OCI-LY1 (cell line): Measurements from ENCODE around the gene KCTD16.

Source experiments
- H2AFZ ChIP-seq: fragments of 200-600 bp; sonication (generic), shearing (Covaris generic); 2 replicates; pipeline ENCODE4 v1.6.0; 2014; ENCODE audit warnings: antibody characterized with exemption, mild to moderate bottlenecking, low read length
- H3F3A ChIP-seq: fragments of 200-600 bp; sonication (generic), shearing (Covaris generic); 2 replicates; pipeline ENCODE4 v1.6.0; 2014; ENCODE audit warnings: mild to moderate bottlenecking, antibody characterized with exemption, low read length, moderate library complexity; ENCODE audit not compliant: insufficient read depth
- H3K27ac ChIP-seq: fragments of 200-600 bp; sonication (generic); 2 replicates; pipeline ENCODE4 v1.5.1; 2014; ENCODE audit warnings: low read length, mixed run types, mild to moderate bottlenecking, low read depth; ENCODE audit not compliant: poor library complexity, severe bottlenecking
- H3K27me3 ChIP-seq: fragments of 200-600 bp; sonication (generic); 2 replicates; pipeline ENCODE4 v1.6.0; 2014; ENCODE audit warnings: antibody characterized with exemption, mild to moderate bottlenecking, low read length, moderate library complexity; ENCODE audit not compliant: insufficient read depth
- H3K36me3 ChIP-seq: fragments of 200-600 bp; sonication (generic); 2 replicates; pipeline ENCODE4 v1.6.1; 2014; ENCODE audit warnings: mild to moderate bottlenecking, antibody characterized with exemption, low read length, moderate library complexity, mixed read lengths; ENCODE audit not compliant: insufficient read depth
- H3K4me1 ChIP-seq: fragments of 200-600 bp; sonication (generic); 2 replicates; pipeline ENCODE4 v1.5.1; 2014; ENCODE audit warnings: mild to moderate bottlenecking, low read length, moderate library complexity; ENCODE audit not compliant: insufficient read depth, severe bottlenecking
- H3K4me2 ChIP-seq: fragments of 200-600 bp; sonication (generic), shearing (Covaris generic); 2 replicates; pipeline ENCODE4 v1.6.1; 2014; ENCODE audit warnings: low read length
- H3K4me3 ChIP-seq: fragments of 200-600 bp; sonication (generic); 2 replicates; pipeline ENCODE4 v1.5.1; 2014; ENCODE audit warnings: low read length, low read depth, mild to moderate bottlenecking, mixed read lengths; ENCODE audit not compliant: poor library complexity, severe bottlenecking
- H3K79me2 ChIP-seq: fragments of 200-600 bp; shearing (Covaris generic); 2 replicates; pipeline ENCODE4 v1.6.1; 2016; ENCODE audit warnings: mixed run types, low read length, mixed read lengths; ENCODE audit not compliant: insufficient read depth
- H3K9ac ChIP-seq: fragments of 200-600 bp; sonication (generic), shearing (Covaris generic); 2 replicates; pipeline ENCODE4 v1.6.1; 2014; ENCODE audit warnings: mild to moderate bottlenecking, low read length, mixed read lengths
- H3K9me2 ChIP-seq: fragments of 200-600 bp; sonication (generic), shearing (Covaris generic); 2 replicates; pipeline ENCODE4 v1.6.1; 2014; ENCODE audit warnings: low read depth, mild to moderate bottlenecking, low read length, mixed read lengths
- H3K9me3 ChIP-seq: fragments of 200-600 bp; shearing (Covaris generic); 2 replicates; pipeline ENCODE4 v1.6.1; 2014; ENCODE audit warnings: low read length, mixed read lengths
- H4K20me1 ChIP-seq: fragments of 200-600 bp; sonication (generic), shearing (Covaris generic); 2 replicates; pipeline ENCODE4 v1.6.0; 2016; ENCODE audit warnings: mild to moderate bottlenecking, low read length; ENCODE audit not compliant: insufficient read depth
- CTCF ChIP-seq: fragments of 200-600 bp; sonication (generic), shearing (Covaris generic); IDR thresholded peaks from 2 replicates; pipeline ENCODE4 v1.5.1; 2017; ENCODE audit warnings: mild to moderate bottlenecking, antibody characterized with exemption, low read length, moderate library complexity, mixed read lengths
- EZH2 ChIP-seq: fragments of 200-600 bp; sonication (generic), shearing (Covaris generic); IDR thresholded peaks from 2 replicates; pipeline ENCODE4 v1.8.0; 2017; ENCODE audit warnings: borderline replicate concordance, mixed run types, mild to moderate bottlenecking, antibody characterized with exemption, low read length, moderate library complexity, mixed read lengths

KCTD16 gene

DNA sequence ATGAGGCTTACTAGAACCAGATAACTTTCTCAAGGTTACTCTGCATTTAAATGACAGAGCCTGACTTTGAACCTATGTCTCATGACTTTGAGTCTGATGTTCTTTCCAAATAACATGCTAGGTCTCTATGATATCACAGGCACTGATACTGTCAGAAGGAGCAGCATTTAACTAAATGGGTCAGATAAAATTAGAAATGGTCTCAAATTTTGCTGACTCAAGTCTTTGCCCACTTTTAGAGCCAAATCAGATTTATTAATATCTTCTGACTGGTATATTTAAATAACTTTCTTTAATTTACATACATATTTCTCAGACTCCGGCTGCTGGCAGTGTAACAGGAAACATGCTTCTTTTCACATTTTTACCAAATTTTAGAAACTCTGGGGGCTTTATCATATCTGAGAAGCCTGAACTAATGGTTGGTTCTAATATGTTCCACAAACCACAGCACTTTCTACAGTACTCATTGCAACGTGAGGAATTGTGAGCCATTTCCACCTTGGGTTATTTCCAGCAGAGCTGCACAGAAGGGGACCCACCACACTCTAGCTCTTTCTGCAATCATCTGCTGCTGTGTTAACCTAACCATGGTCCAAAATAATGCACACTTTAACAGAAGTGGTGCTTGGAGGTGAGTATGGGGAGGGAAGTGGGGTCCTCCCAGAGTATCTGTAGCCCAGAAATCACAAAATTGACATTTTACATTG lies 79.2 kb downstream of the KCTD16 start:
- Histone ChIP-seq H3K79me2 (no peaks in the 10 kb centered on the region), H3F3A (no peaks in the 10 kb centered on the region), H2AFZ (no peak overlapping the region; the same call in 1 of the 2 replicates), H3K9me3 (no peaks in the 10 kb centered on the region), H3K27ac (no peak overlapping the region), H3K9ac (no peak overlapping the region), H3K36me3 (no peaks in the 10 kb centered on the region), H3K27me3 (no peaks in the 10 kb centered on the region), H3K4me3 (no peak overlapping the region), H3K4me2 (no peak overlapping the region), H3K4me1 (no peaks in the 10 kb centered on the region), H4K20me1 (no peaks in the 10 kb centered on the region), H3K9me2 (no peaks in the 10 kb centered on the region)
- no peak for TF ChIP-seq CTCF
- TF ChIP-seq EZH2 = no peak

DNA sequence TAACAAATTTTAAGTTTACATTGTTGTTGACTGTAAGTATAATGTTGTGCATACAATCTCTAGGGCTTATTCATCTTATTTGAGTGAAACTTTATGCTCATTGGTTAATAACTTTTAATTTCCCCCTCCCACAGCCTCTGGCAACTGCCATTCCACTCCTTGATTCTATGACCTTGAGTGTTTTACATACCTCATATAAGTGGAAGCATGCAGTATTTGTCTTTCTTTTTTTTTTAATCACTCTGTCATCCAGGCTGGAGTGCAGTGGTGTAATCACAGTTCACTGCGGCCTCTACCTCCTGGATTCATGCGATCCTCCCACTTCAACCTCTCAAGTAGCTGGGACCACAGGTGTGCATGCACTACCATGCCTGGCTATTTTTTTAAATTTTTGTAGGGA lies 83.9 kb downstream of the KCTD16 start:
- no peaks in the 10 kb centered on the region for H3K9me2 ChIP-seq
- no peak overlapping the region for H3K9ac ChIP-seq
- H4K20me1 ChIP-seq = no peaks in the 10 kb centered on the region
- no peak overlapping the region for H2AFZ ChIP-seq
- no peaks in the 10 kb centered on the region for H3K4me1 ChIP-seq
- no peaks in the 10 kb centered on the region for H3K9me3 ChIP-seq
- TF ChIP-seq EZH2 = no peak
- TF ChIP-seq CTCF = no peak
- no peak overlapping the region for H3K4me3 ChIP-seq
- H3K27ac ChIP-seq = no peak overlapping the region
- no peaks in the 10 kb centered on the region for H3K79me2 ChIP-seq
- no peaks in the 10 kb centered on the region for H3F3A ChIP-seq
- no peaks in the 10 kb centered on the region for H3K36me3 ChIP-seq
- no peak overlapping the region for H3K4me2 ChIP-seq
- no peaks in the 10 kb centered on the region for H3K27me3 ChIP-seq

DNA sequence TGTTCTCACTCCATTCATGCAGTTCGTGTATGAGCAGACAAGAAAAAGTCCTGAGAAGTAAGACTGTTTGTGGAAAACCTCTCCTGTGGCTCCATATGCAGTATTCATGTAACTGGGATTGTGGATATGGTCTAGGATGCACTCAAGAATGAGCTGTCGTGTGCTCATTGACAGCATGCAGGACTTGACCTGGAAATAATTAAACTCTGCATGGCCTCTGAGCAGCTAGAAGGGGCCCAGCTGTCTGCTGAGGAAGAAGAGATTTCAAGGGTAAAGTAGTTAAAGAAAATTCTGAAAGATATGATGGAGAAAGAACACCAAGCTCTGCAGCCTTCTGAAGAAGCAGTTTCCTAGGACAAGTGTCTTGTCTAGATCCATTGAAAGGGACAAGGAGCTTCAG lies 89.4 kb downstream of the KCTD16 start:
- no peaks in the 10 kb centered on the region for H3K27me3 ChIP-seq
- no peak overlapping the region for H3K4me3 ChIP-seq

More for the DNA sequence above, 89.4 kb downstream of the KCTD16 start:
- TF ChIP-seq EZH2 (no peak), CTCF (no peak)
- Histone ChIP-seq H3K9me3 (no peaks in the 10 kb centered on the region), H3K4me1 (no peaks in the 10 kb centered on the region), H4K20me1 (no peaks in the 10 kb centered on the region), H3K9me2 (no peaks in the 10 kb centered on the region), H3K79me2 (no peaks in the 10 kb centered on the region), H3K9ac (no peak overlapping the region), H3K27ac (no peak overlapping the region), H3K36me3 (no peaks in the 10 kb centered on the region), H3K4me2 (no peak overlapping the region), H2AFZ (no peak overlapping the region), H3F3A (no peaks in the 10 kb centered on the region)
